K562 (cell line): ENCODE results near the gene PLOD1. TPM values are rescaled to one million over a fixed set of nuclear protein-coding genes. Genes with fewer than 3 reads are reported as not detected.

Source experiments
- ARID2 ChIP-seq: fragments of 450-650 bp; IDR thresholded peaks from 2 replicates; pipeline ENCODE4 v1.6.1; 2017; ENCODE audit warnings: antibody characterized with exemption, mild to moderate bottlenecking
- ATF6 ChIP-seq: sonication (generic); formaldehyde crosslinking; IDR thresholded peaks from 2 replicates; pipeline ENCODE4 v1.4.0; 2020; ENCODE audit warnings: mild to moderate bottlenecking, missing genetic modification reagents
- CREB1 ChIP-seq, 2 experiments: sonication (generic) in 1 of 2; formaldehyde crosslinking in 1 of 2; IDR thresholded peaks; 2 replicates each; pipeline versions ENCODE4 v1.6.1 to v1.8.0; 2012 to 2022; ENCODE audit warnings: inconsistent platforms in 1 of 2, mild to moderate bottlenecking in 1 of 2, missing genetic modification reagents in 1 of 2, moderate library complexity in 1 of 2
- E2F3 ChIP-seq: fragments of 250-450 bp; sonication (Bioruptor Pico); IDR thresholded peaks from 2 replicates; pipeline ENCODE4 v1.4.0; 2020; ENCODE audit warnings: mild to moderate bottlenecking
- EHMT2 ChIP-seq: fragments of 450-650 bp; IDR thresholded peaks from 2 replicates; pipeline ENCODE4 v1.6.1; 2018; ENCODE audit warnings: antibody characterized with exemption
- ETS2 ChIP-seq: IDR thresholded peaks from 2 replicates; pipeline ENCODE4 v1.6.1; 2016; ENCODE audit warnings: borderline replicate concordance, missing genetic modification characterization, mild to moderate bottlenecking, moderate library complexity, missing compliant biosample characterization; ENCODE audit not compliant: poor library complexity, severe bottlenecking
- ID3 ChIP-seq, 2 experiments: fragments of 250-450 bp in 1 of 2; fragments of 450-650 bp in 1 of 2; sonication (Bioruptor Pico) in 1 of 2; IDR thresholded peaks; 2 replicates each; pipeline versions ENCODE4 v1.6.1 to v1.8.0; 2016 to 2021; ENCODE audit warnings: mild to moderate bottlenecking in 2 of 2, moderate library complexity in 2 of 2, missing compliant biosample characterization in 1 of 2, missing genetic modification characterization in 1 of 2
- LARP7 ChIP-seq: fragments of 450-650 bp; IDR thresholded peaks from 2 replicates; pipeline ENCODE4 v1.6.1; 2016
- NEUROD1 ChIP-seq: fragments of 150-350 bp; IDR thresholded peaks from 2 replicates; pipeline ENCODE4 v1.6.1; 2014; ENCODE audit warnings: borderline replicate concordance, low read length, low read depth; ENCODE audit not compliant: partially characterized antibody
- NFIC ChIP-seq: fragments of 450-650 bp; IDR thresholded peaks from 2 replicates; pipeline ENCODE4 v1.6.1; 2017; ENCODE audit warnings: mild to moderate bottlenecking, inconsistent platforms
- POLR2H ChIP-seq: IDR thresholded peaks from 2 replicates; pipeline ENCODE4 v1.6.1; 2016; ENCODE audit warnings: missing genetic modification characterization, low read depth, mild to moderate bottlenecking, control low read depth, missing compliant biosample characterization, moderate library complexity
- PURB ChIP-seq: sonication (generic); formaldehyde crosslinking; IDR thresholded peaks from 2 replicates; pipeline ENCODE4 v1.9.0; 2021; ENCODE audit warnings: low read depth, mild to moderate bottlenecking, missing genetic modification reagents
- USF2 ChIP-seq: sonication (generic); formaldehyde crosslinking; IDR thresholded peaks from 2 replicates; pipeline ENCODE4 v1.5.0; 2020; ENCODE audit warnings: missing genetic modification reagents
- ZBTB2 ChIP-seq: fragments of 450-650 bp; IDR thresholded peaks from 2 replicates; pipeline ENCODE4 v1.6.1; 2016; ENCODE audit warnings: antibody characterized with exemption
- ZBTB33 ChIP-seq: sonication (generic); formaldehyde crosslinking; IDR thresholded peaks from 2 replicates; pipeline ENCODE4 v1.8.1; 2023; ENCODE audit warnings: mild to moderate bottlenecking, missing genetic modification reagents
- ZNF140 ChIP-seq: fragments of 250-450 bp; sonication (Bioruptor Pico); IDR thresholded peaks from 2 replicates; pipeline ENCODE4 v1.8.0; 2021; ENCODE audit warnings: moderate library complexity, mild to moderate bottlenecking, inconsistent platforms
- ZNF57 ChIP-seq: fragments of 450-650 bp; formaldehyde crosslinking; IDR thresholded peaks from 2 replicates; pipeline ENCODE4 v1.4.0; 2020; ENCODE audit warnings: mild to moderate bottlenecking, moderate library complexity
- ZNF830 ChIP-seq: fragments of 250-450 bp; sonication (Bioruptor Pico); IDR thresholded peaks from 2 replicates; pipeline ENCODE4 v1.5.0; 2021; ENCODE audit warnings: mild to moderate bottlenecking
- polyA plus RNA-seq, 8 experiments: library from polyadenylated mRNA; depleted of rRNA in 4 of 8; stranded (reverse) in 5 of 8; unstranded in 3 of 8; fragments of >200 nt; fragmentation: Nextera tagmentation in 2 of 8; fragmentation: Illumina TruSeq in 1 of 8; extraction: Ambion mirVana in 2 of 8; extraction: Trizol in 1 of 8; gene quantifications; 2 replicates each; pipeline versions ENCODE4 v1.2.1 to v1.2.3, GENCODE V29; 2011 to 2014; ENCODE audit warnings: inconsistent platforms in 1 of 8, missing spikeins in 1 of 8
- total RNA-seq, 7 experiments: library from RNA; depleted of rRNA in 6 of 7; stranded (reverse); fragments of >200 nt in 6 of 7; fragmentation: Illumina TruSeq in 2 of 7; extraction: Trizol in 2 of 7; gene quantifications; 2 replicates each; pipeline versions ENCODE4 v1.2.1 to v1.2.3, GENCODE V29; 2011 to 2021; ENCODE audit warnings: low replicate concordance in 1 of 7

Gene PLOD1
- total and polyA plus RNA-seq, 9 of the 15 experiments (the other 6 are each of a cell fraction or from before 2014, with no cell fraction given): 16.6 to 90.8 (median 52.7) TPM

- TF ChIP-seq ATF6 (CRISPR knock-in tag) (no peak), ETS2 (tag) (no peak), ARID2 (no peak), CREB1 (IDR thresholded peaks at IDR 0.05) (peak; percentile 99), CREB1 (CRISPR knock-in tag; IDR thresholded peaks at IDR 0.05) (peak; percentile 100), ZNF57 (CRISPR knock-in tag) (0 out of 2 replicates have a peak, but pooled peaks have one; percentile 12), E2F3 (0 out of 2 replicates have a peak, but pooled peaks have one; percentile 9), ZNF140 (CRISPR knock-in tag) (no peak), POLR2H (tag) (peak; percentile 73), NFIC (peak; percentile 47; the same call in 1 of the 2 replicates), PURB (CRISPR knock-in tag) (no peak), USF2 (CRISPR knock-in tag) (no peak), LARP7 (no peak), NEUROD1 (peak; percentile 43), EHMT2 (0 out of 2 replicates have a peak, but pooled peaks have one; percentile 9), ID3 (CRISPR knock-in tag; IDR thresholded peaks at IDR 0.05) (no peak), ID3 (tag; IDR thresholded peaks at IDR 0.05) (0 out of 2 replicates have a peak, but pooled peaks have one; percentile 57), ZNF830 (CRISPR knock-in tag) (no peak), ZBTB2 (peak; percentile 84), ZBTB33 (CRISPR knock-in tag) (peak; percentile 58; the same call in 1 of the 2 replicates)
Measured at GRCh38 chr1:11979851-11980675, 45.5 kb downstream of the PLOD1 start, which contains the start of gene MFN2 (continued).
